ENCODE measurements around the gene PCDH9.

Gene PCDH9

DNA sequence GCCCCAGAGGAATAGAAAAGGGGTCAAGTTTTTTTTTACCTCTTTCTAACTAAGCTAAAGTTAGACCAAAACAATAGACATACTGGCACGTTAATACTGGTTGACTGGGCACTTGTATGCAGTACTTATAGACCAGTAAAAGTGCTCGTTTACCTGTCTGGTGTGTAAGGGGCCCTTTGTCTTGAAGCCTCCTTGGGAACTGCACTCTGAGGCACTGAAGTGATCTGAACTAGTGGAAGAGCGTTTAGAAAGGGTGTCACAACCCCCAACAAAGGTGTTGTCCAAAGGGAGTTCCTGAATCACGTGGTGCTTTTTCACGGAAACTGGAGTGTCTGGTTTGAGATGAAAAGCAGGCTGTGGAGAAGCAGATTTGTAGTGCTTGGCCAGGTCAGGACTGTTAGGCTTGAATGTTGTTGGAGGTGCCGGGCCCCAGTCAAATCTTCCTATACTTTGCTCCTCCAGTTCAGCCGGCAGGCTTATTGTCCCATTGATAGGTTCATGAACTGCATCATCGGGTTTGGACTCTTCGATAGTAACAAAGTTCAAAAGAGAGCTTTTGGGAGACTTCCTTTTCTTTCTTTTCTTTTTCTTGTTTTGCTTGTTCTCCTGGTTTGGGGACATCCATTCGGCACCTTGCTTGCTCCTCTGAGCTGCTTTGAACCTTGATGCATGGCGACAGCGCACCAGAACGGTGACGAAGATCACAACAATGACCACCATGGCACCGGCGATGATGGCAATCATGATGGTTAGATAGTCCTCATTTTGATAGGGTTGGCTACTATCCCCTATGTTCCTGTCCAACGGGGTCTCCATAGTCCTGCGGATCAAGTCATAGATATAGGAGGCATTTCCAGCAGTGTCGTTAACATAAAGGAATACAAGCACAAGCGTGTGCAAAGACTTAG lies 4.6 kb downstream of the PCDH9 start:
- no peak for DNase-seq

GRCh38 chr13:67224148-67224846 lies 5.8 kb downstream of the PCDH9 start:
- DNase-seq: peak; percentile 69

- DNase-seq: no peak
Measured at GRCh38 chr13:67223742-67224141, 6.4 kb downstream of the PCDH9 start.

DNA sequence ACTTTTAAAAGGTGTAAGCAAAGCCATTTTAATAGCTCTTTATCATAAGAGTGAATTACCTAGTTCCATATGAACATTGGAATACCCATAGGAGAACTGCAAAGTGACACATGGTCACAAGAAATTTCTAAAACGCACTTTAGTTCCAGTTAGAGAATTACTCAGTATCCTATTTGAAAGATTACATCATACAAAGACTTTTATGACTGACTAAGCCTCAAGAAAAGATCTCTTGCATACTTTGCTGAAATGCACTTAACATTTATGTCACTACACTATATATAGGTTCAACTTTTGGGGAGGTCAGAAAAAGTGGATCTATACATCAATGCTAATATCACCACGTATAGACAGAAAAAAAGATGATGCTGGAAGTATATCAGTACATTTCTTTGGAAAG lies 7.1 kb downstream of the PCDH9 start:
- no peak for DNase-seq

GRCh38 chr13:67221630-67222226 lies 8.4 kb downstream of the PCDH9 start:
- DNase-seq: no peak

GRCh38 chr13:67219113-67219512 lies 11.0 kb downstream of the PCDH9 start:
- no peak for DNase-seq

DNA sequence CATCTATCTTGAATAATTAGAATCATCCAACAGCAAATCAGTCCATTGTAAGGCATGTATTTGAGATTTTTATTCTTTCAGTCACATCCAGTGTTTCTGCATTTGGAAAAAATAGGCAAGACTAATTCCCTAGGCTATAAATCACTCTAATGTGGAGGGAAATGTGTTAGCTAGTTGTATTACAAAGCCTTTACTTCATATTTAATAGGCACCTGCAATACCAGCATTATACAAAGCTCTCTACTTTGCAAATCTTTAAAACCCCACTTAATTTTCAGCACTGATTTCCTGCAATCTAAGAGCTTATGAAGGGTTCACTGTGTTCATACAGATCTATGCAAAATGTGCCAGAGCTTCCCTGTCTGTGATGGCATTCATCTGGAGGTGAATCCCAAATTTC lies 12.3 kb downstream of the PCDH9 start:
- no peak for DNase-seq

DNA sequence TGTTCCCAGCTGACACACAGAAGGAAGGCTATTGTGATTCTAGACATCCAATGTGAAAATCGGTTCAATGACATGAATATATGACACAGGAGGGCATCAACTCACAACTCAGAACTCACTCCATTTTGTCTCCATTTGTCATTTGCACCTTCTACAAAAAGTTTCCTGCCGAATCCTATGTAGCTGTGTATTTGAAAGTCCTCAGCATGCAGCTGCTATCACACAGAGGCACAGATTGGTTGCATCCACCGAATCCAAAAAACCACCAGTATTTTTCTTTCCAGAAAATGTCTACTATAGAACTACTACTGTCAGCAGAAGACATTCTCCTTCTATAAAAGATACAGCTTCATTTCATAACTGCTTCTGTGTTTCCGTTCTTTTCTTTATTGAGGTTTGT lies 13.3 kb downstream of the PCDH9 start:
- no peak for DNase-seq

DNA sequence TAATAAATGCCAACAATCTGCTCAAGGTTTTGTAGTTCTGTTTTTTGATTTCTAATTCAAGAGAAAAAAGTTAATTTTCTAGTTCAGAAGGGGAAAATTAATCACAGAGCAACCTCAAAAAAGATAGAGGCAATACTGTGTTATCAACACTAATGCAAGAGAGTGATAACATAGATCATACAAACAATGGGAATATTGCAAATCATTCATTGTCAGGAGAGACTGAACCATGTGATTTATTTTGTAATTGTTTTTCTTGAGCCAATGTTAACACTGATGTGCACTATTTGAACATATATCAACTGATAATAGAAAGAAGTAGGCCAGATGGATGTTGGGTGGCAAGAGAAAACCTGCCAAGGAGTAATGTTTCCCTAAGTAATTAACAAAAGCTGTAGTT lies 19.9 kb downstream of the PCDH9 start:
- no peak for DNase-seq

- no peak for DNase-seq
Measured at GRCh38 chr13:67208552-67208951, 21.6 kb downstream of the PCDH9 start.

DNA sequence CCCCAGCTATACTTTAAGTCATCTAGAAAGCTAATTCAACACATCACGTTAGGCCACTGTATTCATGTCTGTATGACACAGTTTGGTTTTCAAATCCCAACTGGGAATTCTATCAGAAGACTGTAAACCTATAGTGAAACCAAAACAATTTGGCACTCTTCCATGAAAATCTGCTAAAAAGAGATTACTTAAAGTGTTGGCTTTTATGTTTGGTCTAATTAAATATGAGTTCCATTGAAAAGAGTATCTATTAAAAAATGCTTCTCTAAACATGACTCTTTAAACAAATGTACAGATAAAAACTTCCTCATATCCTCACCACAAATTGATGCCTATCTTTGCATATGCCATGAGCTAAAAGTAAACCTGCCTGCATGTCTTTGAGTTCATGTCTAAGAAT lies 25.4 kb downstream of the PCDH9 start:
- no peak for DNase-seq

- no peak for DNase-seq
Measured at GRCh38 chr13:67200605-67201004, 29.5 kb downstream of the PCDH9 start.

DNA sequence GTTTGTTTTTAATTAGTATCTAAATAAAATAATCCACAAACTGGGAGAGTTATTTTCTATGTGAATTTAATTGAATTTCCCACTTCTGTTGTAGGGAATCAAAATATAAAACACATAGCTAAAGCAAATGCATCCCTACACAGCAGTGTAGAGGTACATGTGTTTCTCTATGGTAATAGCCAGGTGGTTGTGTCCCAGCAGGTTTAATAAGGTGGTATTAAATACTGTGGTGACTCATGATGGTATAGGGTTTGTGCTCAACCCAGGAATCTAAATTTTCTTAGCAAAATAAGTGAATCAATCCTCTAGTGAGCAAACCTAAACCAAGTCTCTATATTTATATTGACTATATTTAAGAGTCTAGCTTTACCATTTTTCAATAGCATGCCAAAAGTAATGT lies 30.0 kb downstream of the PCDH9 start:
- no peak for DNase-seq

DNA sequence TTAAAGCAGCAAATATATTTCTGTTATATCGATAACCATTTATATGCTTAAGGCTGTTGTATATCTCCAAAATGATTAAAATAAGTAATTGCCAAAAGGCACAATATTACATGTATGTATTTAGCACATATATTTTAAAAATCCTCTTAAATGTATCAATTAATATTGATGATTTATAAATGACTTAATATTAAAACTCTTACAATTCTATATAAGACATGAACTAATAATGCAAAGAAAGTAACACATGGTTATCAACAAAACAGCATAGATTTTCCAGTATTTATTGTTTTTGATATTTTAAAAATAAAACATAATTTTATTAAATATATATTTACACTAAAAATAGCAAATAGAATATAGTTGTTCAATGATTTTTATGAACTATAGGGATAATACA lies 32.4 kb downstream of the PCDH9 start:
- DNase-seq: no peak

- DNase-seq: no peak
Measured at GRCh38 chr13:67193979-67194378, 36.2 kb downstream of the PCDH9 start.

GRCh38 chr13:67192751-67193150 lies 37.4 kb downstream of the PCDH9 start:
- no peak for DNase-seq

DNA sequence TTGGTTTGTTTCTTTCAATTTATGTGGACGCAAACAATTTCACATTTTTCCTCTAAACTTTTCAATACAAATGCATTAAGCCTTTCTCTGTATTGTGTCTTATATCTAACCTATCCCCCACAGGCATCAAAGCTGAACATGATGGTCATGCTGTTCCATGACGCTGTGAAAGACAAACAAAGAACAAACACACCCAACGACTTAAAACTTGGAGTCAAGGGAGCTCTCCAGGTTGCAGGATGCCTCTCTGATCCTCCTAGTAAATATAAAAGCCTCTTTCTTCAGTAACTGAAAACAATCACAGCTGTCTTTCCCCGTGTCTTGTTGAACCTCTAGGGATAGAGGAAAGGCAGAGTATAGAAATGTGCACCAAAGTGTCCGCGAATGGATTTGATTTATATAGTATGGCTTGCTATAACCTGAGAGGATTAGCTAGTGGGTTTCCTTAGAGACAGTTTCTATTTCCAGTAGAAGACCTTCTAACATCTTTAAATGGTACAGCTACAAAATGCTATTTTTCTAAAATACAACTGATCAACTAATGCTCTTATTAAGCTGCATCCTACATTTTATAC lies 43.1 kb downstream of the PCDH9 start:
- no peak for DNase-seq

DNA sequence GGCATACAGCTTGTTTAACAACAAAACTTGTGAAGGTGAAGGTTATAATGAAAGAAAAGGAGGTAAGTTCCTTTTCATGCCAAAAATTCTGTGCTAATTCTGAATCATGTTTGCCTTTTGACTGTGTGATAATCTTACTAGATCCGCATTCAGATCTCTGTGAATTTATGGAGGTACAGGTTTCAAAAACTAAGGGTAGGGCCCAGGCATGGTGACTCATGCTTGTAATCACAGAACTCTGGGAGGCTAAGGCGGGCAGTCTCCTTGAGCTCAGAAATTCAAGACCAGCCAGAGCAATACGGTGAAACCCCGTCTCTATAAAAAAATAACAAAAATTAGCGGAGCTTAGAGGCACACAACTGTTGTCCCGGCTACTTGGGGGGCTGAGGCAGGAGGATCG lies 45.9 kb downstream of the PCDH9 start:
- no peak for DNase-seq

DNA sequence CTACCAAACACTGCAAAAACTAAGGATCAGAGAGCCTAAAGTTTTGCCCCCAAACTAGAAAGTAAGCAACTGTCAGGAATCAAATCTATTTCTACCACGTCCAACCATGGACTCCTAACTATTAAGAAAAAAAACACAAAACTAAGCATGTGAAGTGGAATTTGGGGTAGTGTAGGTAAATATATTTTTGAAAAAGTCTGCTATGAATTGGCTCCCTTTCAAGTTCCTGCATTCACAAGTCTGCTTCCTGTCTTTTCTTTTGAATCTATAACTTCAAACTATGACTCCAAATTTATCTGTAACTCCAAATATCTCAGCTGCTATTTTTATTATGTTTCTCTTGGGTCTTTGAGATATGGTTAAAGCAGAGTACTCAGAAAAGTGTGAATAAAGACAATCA lies 47.0 kb downstream of the PCDH9 start:
- no peak for DNase-seq

- no peak for DNase-seq
Measured at GRCh38 chr13:67175836-67176459, 54.2 kb downstream of the PCDH9 start.

DNA sequence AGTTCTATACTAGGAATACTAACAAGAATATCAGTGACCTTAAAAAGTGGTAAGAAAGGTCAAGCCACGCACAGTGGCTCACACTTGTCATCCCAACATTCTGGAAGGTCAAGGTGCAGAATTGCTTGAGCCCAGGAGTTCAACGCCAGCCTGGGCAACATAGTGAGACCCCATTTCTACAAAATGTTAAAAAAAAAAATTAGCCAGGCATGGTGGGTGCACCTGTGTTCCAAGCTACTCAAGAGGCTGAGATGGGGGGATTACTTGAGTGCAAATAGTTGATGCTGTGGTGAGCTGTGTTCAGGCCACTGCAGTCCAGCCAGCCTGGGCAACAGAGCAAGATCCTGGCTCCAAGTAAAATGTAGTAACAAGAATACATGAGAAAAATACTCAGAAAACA lies 61.8 kb downstream of the PCDH9 start:
- DNase-seq: no peak

DNA sequence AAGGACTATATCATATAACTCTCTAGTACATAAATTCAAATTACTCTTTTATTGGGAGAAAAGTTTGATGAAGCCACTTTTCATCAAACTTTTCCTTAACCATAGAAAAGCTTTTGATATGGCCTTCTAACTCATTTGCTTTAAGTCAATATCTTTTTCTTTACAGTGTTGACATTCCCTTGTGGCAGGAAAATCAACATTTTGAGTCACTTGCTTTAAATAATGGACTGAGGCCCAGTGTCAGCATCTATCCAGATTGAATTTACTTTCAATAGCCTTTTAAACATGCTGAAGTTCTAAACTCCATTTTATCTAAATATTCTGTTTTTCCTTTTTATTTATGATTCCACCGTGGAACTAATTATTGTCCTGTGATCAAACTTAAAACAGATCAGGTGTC lies 62.7 kb downstream of the PCDH9 start:
- no peak for DNase-seq

DNA sequence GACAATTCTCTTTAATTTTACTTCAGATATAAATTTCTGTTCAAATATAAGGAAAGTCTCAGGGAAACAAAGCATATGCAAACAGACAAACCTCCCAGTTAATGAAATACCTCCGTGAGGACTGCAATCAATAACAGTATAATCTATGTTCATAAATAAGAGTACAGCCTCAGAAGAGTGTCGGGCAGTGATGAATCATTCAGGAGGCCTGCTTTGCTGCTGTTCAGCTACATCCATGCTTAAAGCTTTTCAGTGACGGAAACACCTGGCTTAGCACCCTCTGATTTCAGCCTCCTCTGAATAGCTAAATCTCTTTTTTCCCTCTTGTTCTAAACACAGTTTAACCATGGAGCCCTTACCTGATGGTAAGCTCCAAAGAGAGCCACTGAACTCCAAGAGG lies 69.0 kb downstream of the PCDH9 start:
- no peak for DNase-seq
